IMR-90 (cell line): Measurements from ENCODE around the gene TNPO1. TPM values are rescaled to one million over a fixed set of nuclear protein-coding genes. Genes with fewer than 3 reads are reported as not detected.

ENCODE experiments used
- ATAC-seq: fragments of 200-7000 bp; cut with Tn5 transposase; 2 replicates; pipeline ENCODE4 v1.9.1; 2020; ENCODE audit warnings: low read depth, mild to moderate bottlenecking, moderate library complexity
- BruUV-seq: library from RNA; stranded (reverse); fragments of 400-500 nt; replicated peaks from 2 replicates; lab custom pipeline; 2021; lab: Mats Ljungman, UMichigan
- CTCF ChIA-PET: fragments of 300-600 bp; formaldehyde crosslinking; extraction: SDS; loops from one replicate; lab custom pipeline; 2021; ENCODE audit warnings: antibody characterized with exemption; lab: Yijun Ruan, JAX
- POLR2A ChIA-PET: fragments of 300-600 bp; sonication (Branson Sonifier 250); formaldehyde crosslinking; loops from one replicate; lab custom pipeline; 2022; ENCODE audit warnings: antibody characterized with exemption; ENCODE audit not compliant: unreplicated experiment; lab: Charles Lee
- DNase-seq: peaks from one replicate; pipeline ENCODE4 v3.0.0; 2013
- H2AFZ ChIP-seq: replicated peaks from 2 replicates; pipeline ENCODE3; 2013; ENCODE audit warnings: low read length, mild to moderate bottlenecking; ENCODE audit not compliant: poor library complexity
- H2AK5ac ChIP-seq: 2 replicates; pipeline ENCODE4 v1.6.1; 2013; ENCODE audit warnings: low read depth, low read length, inconsistent platforms
- H2AK9ac ChIP-seq: replicated peaks from 2 replicates; pipeline ENCODE3; 2013; ENCODE audit warnings: mild to moderate bottlenecking, low read depth, low read length, moderate library complexity; ENCODE audit not compliant: poor library complexity
- H2BK120ac ChIP-seq: 2 replicates; pipeline ENCODE4 v1.6.1; 2013; ENCODE audit warnings: low read depth, low read length, inconsistent platforms
- H2BK15ac ChIP-seq: 3 replicates; pipeline ENCODE4 v1.6.1; 2013; ENCODE audit warnings: low read depth, low read length, inconsistent platforms
- H2BK20ac ChIP-seq: 2 replicates; pipeline ENCODE4 v1.6.1; 2013; ENCODE audit warnings: low read depth, mild to moderate bottlenecking, inconsistent platforms, low read length, moderate library complexity
- H2BK5ac ChIP-seq: 2 replicates; pipeline ENCODE4 v1.6.1; 2013; ENCODE audit warnings: mild to moderate bottlenecking, low read depth, low read length, inconsistent platforms; ENCODE audit not compliant: poor library complexity, severe bottlenecking
- H3K14ac ChIP-seq: replicated peaks from 2 replicates; pipeline ENCODE4 v1.6.1; 2013; ENCODE audit warnings: low read depth, low read length, inconsistent platforms
- H3K18ac ChIP-seq: 2 replicates; pipeline ENCODE4 v1.6.1; 2013; ENCODE audit warnings: low read depth, low read length, control low read depth
- H3K23ac ChIP-seq: 2 replicates; pipeline ENCODE4 v1.6.1; 2013; ENCODE audit warnings: low read depth, low read length, inconsistent platforms
- H3K27ac ChIP-seq: 2 replicates; pipeline ENCODE4 v1.5.1; 2013; ENCODE audit warnings: mild to moderate bottlenecking, control low read depth, low read length; ENCODE audit not compliant: insufficient read depth
- H3K27me3 ChIP-seq: 2 replicates; pipeline ENCODE4 v1.6.1; 2013; ENCODE audit warnings: low read length; ENCODE audit not compliant: control insufficient read depth, insufficient read depth
- H3K36me3 ChIP-seq: 2 replicates; pipeline ENCODE4 v1.6.1; 2013; ENCODE audit warnings: low read length, mixed read lengths; ENCODE audit not compliant: control insufficient read depth, insufficient read depth
- H3K4ac ChIP-seq: 2 replicates; pipeline ENCODE4 v1.6.1; 2013; ENCODE audit warnings: low read depth, low read length, inconsistent platforms
- H3K4me1 ChIP-seq: 2 replicates; pipeline ENCODE4 v1.6.1; 2013; ENCODE audit warnings: low read length, mixed read lengths; ENCODE audit not compliant: control insufficient read depth, insufficient read depth
- H3K4me2 ChIP-seq: 2 replicates; pipeline ENCODE4 v1.6.1; 2013; ENCODE audit warnings: low read depth, mild to moderate bottlenecking, control low read depth, low read length, moderate library complexity
- H3K4me3 ChIP-seq: 2 replicates; pipeline ENCODE4 v1.5.1; 2013; ENCODE audit warnings: low read depth, mild to moderate bottlenecking, control low read depth, low read length, moderate library complexity; ENCODE audit not compliant: insufficient read depth
- H3K56ac ChIP-seq: 2 replicates; pipeline ENCODE4 v1.6.1; 2013; ENCODE audit warnings: low read length, inconsistent platforms; ENCODE audit not compliant: insufficient read depth; ENCODE audit errors: extremely low read depth
- H3K79me1 ChIP-seq, 2 experiments: 2 replicates each; pipeline ENCODE4 v1.6.1; 2013; ENCODE audit warnings: low read length in 2 of 2, inconsistent platforms in 1 of 2, low read depth in 1 of 2
- H3K9ac ChIP-seq: 2 replicates; pipeline ENCODE4 v1.6.1; 2013; ENCODE audit warnings: low read depth, low read length, control low read depth
- H3K9me1 ChIP-seq: 2 replicates; pipeline ENCODE4 v1.6.1; 2013; ENCODE audit warnings: low read length, inconsistent platforms; ENCODE audit not compliant: insufficient read depth
- H3K9me3 ChIP-seq: 2 replicates; pipeline ENCODE4 v1.6.1; 2013; ENCODE audit warnings: low read length; ENCODE audit not compliant: control insufficient read depth, insufficient read depth
- H4K20me1 ChIP-seq: 2 replicates; pipeline ENCODE4 v1.6.1; 2013; ENCODE audit warnings: low read length, inconsistent platforms; ENCODE audit not compliant: insufficient read depth
- H4K5ac ChIP-seq: 2 replicates; pipeline ENCODE4 v1.6.1; 2013; ENCODE audit warnings: mild to moderate bottlenecking, low read depth, low read length, control low read depth
- H4K8ac ChIP-seq, 2 experiments: 2 replicates each; pipeline ENCODE4 v1.6.1; 2013; ENCODE audit warnings: low read depth in 2 of 2, low read length in 2 of 2, control low read depth in 1 of 2, inconsistent platforms in 1 of 2
- H4K91ac ChIP-seq: 2 replicates; pipeline ENCODE4 v1.6.1; 2013; ENCODE audit warnings: low read depth, low read length, inconsistent platforms; ENCODE audit not compliant: insufficient read depth
- BHLHE40 ChIP-seq: fragments of 150-350 bp; IDR thresholded peaks from 2 replicates; pipeline ENCODE4 v1.6.1; 2016; ENCODE audit warnings: mild to moderate bottlenecking, low read depth, low read length
- CHD1 ChIP-seq: IDR thresholded peaks from 2 replicates; pipeline ENCODE4 v1.6.1; 2012; ENCODE audit warnings: low read depth, low read length, improper control_type of control experiment
- CTCF ChIP-seq: conservative IDR thresholded peaks from 2 replicates; pipeline ENCODE4 v1.5.1; 2012; ENCODE audit warnings: mild to moderate bottlenecking, low read depth, low read length, improper control_type of control experiment
- ELK1 ChIP-seq: fragments of 150-350 bp; IDR thresholded peaks from 2 replicates; pipeline ENCODE4 v1.6.1; 2016; ENCODE audit warnings: low read depth, mild to moderate bottlenecking, low read length, moderate library complexity, borderline replicate concordance
- FOS ChIP-seq: fragments of 150-350 bp; IDR thresholded peaks from 2 replicates; pipeline ENCODE4 v1.6.1; 2016; ENCODE audit warnings: low read depth, low read length
- MAFK ChIP-seq: IDR thresholded peaks from 2 replicates; pipeline ENCODE4 v1.6.1; 2012; ENCODE audit warnings: low read depth, low read length, improper control_type of control experiment
- MAZ ChIP-seq: IDR thresholded peaks from 2 replicates; pipeline ENCODE4 v1.6.1; 2012; ENCODE audit warnings: low read depth, mild to moderate bottlenecking, low read length, improper control_type of control experiment, moderate library complexity, borderline replicate concordance
- MXI1 ChIP-seq: IDR thresholded peaks from 2 replicates; pipeline ENCODE4 v1.6.1; 2012; ENCODE audit warnings: low read depth, mild to moderate bottlenecking, low read length, moderate library complexity, borderline replicate concordance
- NFE2L2 ChIP-seq: fragments of 150-350 bp; IDR thresholded peaks from 2 replicates; pipeline ENCODE4 v1.6.1; 2016; ENCODE audit warnings: low read depth, mild to moderate bottlenecking, low read length
- POLR2A ChIP-seq: IDR thresholded peaks from 2 replicates; pipeline ENCODE4 v1.6.1; 2012; ENCODE audit warnings: mild to moderate bottlenecking, low read depth, low read length
- RAD21 ChIP-seq: IDR thresholded peaks from 2 replicates; pipeline ENCODE4 v1.6.1; 2012; ENCODE audit warnings: low read length, improper control_type of control experiment
- RCOR1 ChIP-seq: IDR thresholded peaks from 2 replicates; pipeline ENCODE4 v1.6.1; 2012; ENCODE audit warnings: mild to moderate bottlenecking, low read length, improper control_type of control experiment; ENCODE audit not compliant: insufficient replicate concordance
- SMC3 ChIP-seq: fragments of 150-350 bp; IDR thresholded peaks from 2 replicates; pipeline ENCODE4 v1.6.1; 2016; ENCODE audit warnings: low read depth, mild to moderate bottlenecking, antibody characterized with exemption, low read length, moderate library complexity
- USF2 ChIP-seq: fragments of 150-350 bp; IDR thresholded peaks from 2 replicates; pipeline ENCODE4 v1.6.1; 2017; ENCODE audit warnings: mild to moderate bottlenecking, antibody characterized with exemption, low read length, low read depth
- WGBS, 2 experiments: methylation state at CpG; one replicate each; pipeline versions ENCODE4 v1.1.5 to v1.1.7; 2013; ENCODE audit warnings: missing lambda C conversion rate in 2 of 2; ENCODE audit not compliant: insufficient read length in 1 of 2; ENCODE audit errors: extremely low coverage in 2 of 2; 5-methylcytosine and 5-hydroxymethylcytosine counted together
- dilution Hi-C: fragments of 300-500 bp; cut with HindIII; formaldehyde crosslinking; loops from one replicate; pipeline ENCODE4 v1.14.3; 2018; ENCODE audit warnings: low sequenced_read_pairs; ENCODE audit not compliant: unreplicated experiment
- in situ Hi-C: fragments of 300-500 bp; cut with MboI; formaldehyde crosslinking; loops from 3 replicates; pipeline ENCODE4 v1.14.3; 2019; ENCODE audit warnings: low sequenced_read_pairs, inconsistent platforms, mixed read lengths
- intact Hi-C: fragments of 100-400 bp; cut with micrococcal nuclease; formaldehyde crosslinking; loops from 2 replicates; pipeline ENCODE4 v1.10.0; 2022
- polyA plus RNA-seq, 3 experiments: library from polyadenylated mRNA; depleted of rRNA; stranded (reverse); fragments of >200 nt; gene quantifications; 2 replicates each; pipeline ENCODE4 v1.2.3, GENCODE V29; 2012; ENCODE audit warnings: low replicate concordance in 1 of 3
- total RNA-seq: library from RNA; depleted of rRNA; stranded (reverse); fragments of >200 nt; gene quantifications from 2 replicates; pipeline ENCODE4 v1.2.3, GENCODE V29; 2012

TNPO1 gene
- total and polyA plus RNA-seq, 2 of the 4 experiments (the other 2 are of a cell fraction) = 45.5 to 400 TPM

GRCh38 chr5:72815580-72816283, 729 bp upstream of the TNPO1 start:
- H3K9me1 ChIP-seq = peaks cover 5% of the 10 kb centered on the region; the same call in 1 of the 2 replicates
- no peaks in the 10 kb centered on the region for H3K27me3 ChIP-seq
- peak overlapping the region; percentile 78 for H3K4me3 ChIP-seq
- peak overlapping the region; percentile 72; the same call in 1 of the 2 replicates for H2BK20ac ChIP-seq
- peak overlapping the region; percentile 93 for H3K4me2 ChIP-seq
- H2AFZ ChIP-seq = peak overlapping the region; percentile 99
- no peaks in the 10 kb centered on the region for H3K36me3 ChIP-seq
- POLR2A ChIA-PET = no interaction called here
- CTCF ChIA-PET = interaction anchor here (1.2 kb wide), 1 partner anchor 205 kb away, joined by 3 read pairs; no protein-coding TSS in a partner anchor
- 8% methylated on average over 4 of the region's 14 CpGs; no CpG with 5 or more reads in 1 of the 2 experiments for WGBS, 2 experiments
- H3K9me3 ChIP-seq = no peaks in the 10 kb centered on the region
- peak overlapping the region; percentile 68 for H3K18ac ChIP-seq
- in situ Hi-C loops (loop anchor here (5.0 to 10.0 kb wide), 2 partner anchors 191 to 448 kb away; no protein-coding TSS in a partner anchor), dilution Hi-C loops (no loop called here), intact Hi-C loops (loop anchor here (2.0 kb wide), 1 partner anchor 291 kb away; no protein-coding TSS in a partner anchor)
- peak overlapping the region; percentile 93 for H3K14ac ChIP-seq
- H4K20me1 ChIP-seq = peaks cover 17% of the 10 kb centered on the region
- no TSS peak for BruUV-seq
- peak overlapping the region; percentile 82 for H3K56ac ChIP-seq
- peak overlapping the region in 1 of 2 experiments; percentile 89; a peak in 1 of 4 replicates for H4K8ac ChIP-seq
- no peak for DNase-seq
- no peak overlapping the region for H2AK5ac ChIP-seq
- H3K4me1 ChIP-seq = peaks cover 5% of the 10 kb centered on the region; the same call in 1 of the 2 replicates
- H4K91ac ChIP-seq = peak overlapping the region; percentile 41
- H4K5ac ChIP-seq = peak overlapping the region; percentile 74
- peak overlapping the region; percentile 71 for H2BK5ac ChIP-seq
- H2AK9ac ChIP-seq = peak overlapping the region; percentile 88
- no peak for ATAC-seq
- H2BK15ac ChIP-seq = 0 out of 3 replicates have a peak overlapping the region, but pooled peaks have one; percentile 60
- peak overlapping the region; percentile 75 for H3K9ac ChIP-seq
- H3K23ac ChIP-seq = peak overlapping the region; percentile 96
- peak overlapping the region; percentile 85 for H3K4ac ChIP-seq
- H3K79me1 ChIP-seq = peaks cover 3 to 15% of the 10 kb centered on the region in 2 experiments; a peak in 2 of 4 replicates
- H3K27ac ChIP-seq = peak overlapping the region; percentile 85
- peak overlapping the region; percentile 90 for H2BK120ac ChIP-seq
- TF ChIP-seq BHLHE40 (no peak), MAZ (no peak), FOS (no peak), CTCF (no peak), RAD21 (no peak), SMC3 (no peak), CHD1 (no peak), RCOR1 (no peak), MXI1 (no peak), ELK1 (no peak), MAFK (no peak), USF2 (no peak), POLR2A (no peak), NFE2L2 (no peak)
